Trophoblast cell (in vitro differentiated cells and primary cell): ENCODE results near the gene ZNF516.

Experiments
- DNase-seq, 2 donors: peaks; one replicate each; pipeline ENCODE4 v3.0.0-alpha.2; 2016
- H2AFZ ChIP-seq: 2 replicates; pipeline ENCODE4 v1.6.1; 2013; ENCODE audit warnings: low read length, moderate library complexity, mild to moderate bottlenecking; ENCODE audit not compliant: insufficient read depth, poor library complexity
- H2AK5ac ChIP-seq: 2 replicates; pipeline ENCODE4 v1.6.1; 2013; ENCODE audit warnings: mild to moderate bottlenecking, low read length
- H2BK120ac ChIP-seq: 2 replicates; pipeline ENCODE4 v1.6.1; 2013; ENCODE audit warnings: low read length, mild to moderate bottlenecking, moderate library complexity; ENCODE audit not compliant: insufficient read depth, poor library complexity
- H2BK12ac ChIP-seq: 2 replicates; pipeline ENCODE4 v1.6.1; 2013; ENCODE audit warnings: mild to moderate bottlenecking, low read length, moderate library complexity
- H2BK5ac ChIP-seq: 2 replicates; pipeline ENCODE4 v1.6.1; 2013; ENCODE audit warnings: low read length, low read depth, moderate library complexity, mild to moderate bottlenecking; ENCODE audit not compliant: poor library complexity
- H3K14ac ChIP-seq: 2 replicates; pipeline ENCODE4 v1.6.1; 2013; ENCODE audit warnings: mild to moderate bottlenecking, low read length
- H3K18ac ChIP-seq: 2 replicates; pipeline ENCODE4 v1.6.1; 2013; ENCODE audit warnings: mild to moderate bottlenecking, low read length
- H3K23ac ChIP-seq: 2 replicates; pipeline ENCODE4 v1.6.1; 2013; ENCODE audit warnings: low read length
- H3K27ac ChIP-seq: 2 replicates; pipeline ENCODE4 v1.5.1; 2013; ENCODE audit warnings: low read depth, mild to moderate bottlenecking, inconsistent platforms, low read length, moderate library complexity
- H3K27me3 ChIP-seq: 2 replicates; pipeline ENCODE4 v1.6.1; 2013; ENCODE audit warnings: inconsistent platforms, mild to moderate bottlenecking, low read length, moderate library complexity; ENCODE audit not compliant: insufficient read depth
- H3K36me3 ChIP-seq, 2 experiments: 1 replicate in 1 of 2; 2 replicates in 1 of 2; pipeline ENCODE4 v1.6.1; 2013; ENCODE audit warnings: low read length in 2 of 2, mild to moderate bottlenecking in 2 of 2, moderate library complexity in 1 of 2; ENCODE audit not compliant: insufficient read depth in 2 of 2, control insufficient read depth in 1 of 2
- H3K4ac ChIP-seq: 2 replicates; pipeline ENCODE4 v1.6.1; 2013; ENCODE audit warnings: low read depth, mild to moderate bottlenecking, low read length, moderate library complexity
- H3K4me1 ChIP-seq, 2 experiments: 1 replicate in 1 of 2; 2 replicates in 1 of 2; pipeline ENCODE4 v1.6.1; 2013; ENCODE audit warnings: low read length in 2 of 2, mild to moderate bottlenecking in 2 of 2, moderate library complexity in 1 of 2; ENCODE audit not compliant: insufficient read depth in 2 of 2, control insufficient read depth in 1 of 2
- H3K4me2 ChIP-seq: 2 replicates; pipeline ENCODE4 v1.6.1; 2013; ENCODE audit warnings: inconsistent platforms, mild to moderate bottlenecking, low read length, moderate library complexity
- H3K4me3 ChIP-seq: 2 replicates; pipeline ENCODE4 v1.5.1; 2013; ENCODE audit warnings: mild to moderate bottlenecking, low read depth, low read length, inconsistent platforms
- H3K79me1 ChIP-seq: one replicate; pipeline ENCODE4 v1.6.1; 2013; ENCODE audit warnings: low read length
- H3K79me2 ChIP-seq: 2 replicates; pipeline ENCODE4 v1.6.1; 2013; ENCODE audit warnings: low read length, mild to moderate bottlenecking; ENCODE audit not compliant: control insufficient read depth, insufficient read depth, poor library complexity
- H3K9ac ChIP-seq: 2 replicates; pipeline ENCODE4 v1.6.1; 2013; ENCODE audit warnings: mild to moderate bottlenecking, low read length
- H3K9me3 ChIP-seq: 2 replicates; pipeline ENCODE4 v1.6.1; 2013; ENCODE audit warnings: low read depth, mild to moderate bottlenecking, control low read depth, inconsistent platforms, low read length; ENCODE audit not compliant: insufficient read depth
- H4K12ac ChIP-seq: 2 replicates; pipeline ENCODE4 v1.6.1; 2013; ENCODE audit warnings: low read depth, mild to moderate bottlenecking, low read length, moderate library complexity
- H4K8ac ChIP-seq: 2 replicates; pipeline ENCODE4 v1.6.1; 2013; ENCODE audit warnings: low read depth, mild to moderate bottlenecking, low read length, moderate library complexity
- H4K91ac ChIP-seq: one replicate; pipeline ENCODE4 v1.6.1; 2013; ENCODE audit warnings: low read depth, mild to moderate bottlenecking, low read length, moderate library complexity
- WGBS: extraction: QIAGEN DNeasy Blood & Tissue Kit; methylation state at CpG from one replicate; pipeline ENCODE4 v1.1.7; 2013; ENCODE audit warnings: missing lambda C conversion rate; ENCODE audit not compliant: insufficient read length, insufficient coverage; ENCODE audit errors: extremely low coverage; 5-methylcytosine and 5-hydroxymethylcytosine counted together

Gene ZNF516

DNA sequence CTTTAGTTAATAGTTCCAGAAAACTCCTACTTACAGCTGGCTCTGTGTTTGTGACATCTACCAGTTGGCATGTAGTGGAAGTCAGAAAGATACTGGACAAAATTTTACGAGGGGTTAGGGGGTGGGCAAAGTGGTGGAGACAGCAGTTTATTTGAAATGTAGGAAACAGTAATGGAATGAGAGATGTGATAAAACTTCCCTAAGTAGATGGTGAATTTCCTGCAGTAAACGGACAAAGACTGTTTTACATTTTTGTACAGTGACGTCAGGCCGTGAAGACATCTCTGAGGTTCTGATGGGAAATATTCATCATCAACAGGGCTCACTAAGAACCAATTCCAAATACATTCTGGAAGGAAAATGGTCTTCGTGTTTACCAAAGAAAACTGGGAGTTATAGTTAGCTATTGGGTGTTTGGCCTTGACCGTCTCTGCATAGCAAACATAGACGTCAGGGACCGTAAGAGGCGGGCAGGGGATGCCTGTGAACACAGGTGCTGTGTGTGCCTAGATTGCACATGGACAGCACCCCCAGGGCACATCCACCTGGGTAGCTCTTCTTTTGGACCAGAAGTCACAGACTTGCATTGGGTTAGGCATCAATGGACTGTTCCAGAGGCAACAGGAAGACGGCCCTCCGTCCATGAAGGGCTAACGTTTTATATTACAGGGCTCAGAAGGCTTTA, 131.5 kb downstream of the ZNF516 start:
- H3K14ac ChIP-seq = no peak overlapping the region
- no peak overlapping the region for H4K12ac ChIP-seq
- no CpG with 5 or more reads among the region's 12 CpGs for WGBS
- H2AK5ac ChIP-seq = no peak overlapping the region
- H3K9ac ChIP-seq = no peak overlapping the region
- H3K4me3 ChIP-seq = no peak overlapping the region
- peaks cover 2% of the 10 kb centered on the region for H3K79me1 ChIP-seq
- H3K27me3 ChIP-seq = no peaks in the 10 kb centered on the region
- H3K4ac ChIP-seq = no peak overlapping the region
- H3K27ac ChIP-seq = no peak overlapping the region
- H4K8ac ChIP-seq = no peak overlapping the region
- peaks cover 2 to 6% of the 10 kb centered on the region in 2 experiments for H3K36me3 ChIP-seq
- peak in 1 of 2 donors; percentile 18 for DNase-seq
- H3K79me2 ChIP-seq = no peaks in the 10 kb centered on the region
- no peak overlapping the region for H2BK12ac ChIP-seq
- peaks cover 2 to 3% of the 10 kb centered on the region in 2 experiments for H3K4me1 ChIP-seq
- no peak overlapping the region for H3K23ac ChIP-seq
- H4K91ac ChIP-seq = no peak overlapping the region
- H2AFZ ChIP-seq = no peak overlapping the region
- H2BK120ac ChIP-seq = no peak overlapping the region
- no peak overlapping the region for H3K4me2 ChIP-seq
- H2BK5ac ChIP-seq = no peak overlapping the region
- H3K9me3 ChIP-seq = no peaks in the 10 kb centered on the region
- H3K18ac ChIP-seq = no peak overlapping the region

DNA sequence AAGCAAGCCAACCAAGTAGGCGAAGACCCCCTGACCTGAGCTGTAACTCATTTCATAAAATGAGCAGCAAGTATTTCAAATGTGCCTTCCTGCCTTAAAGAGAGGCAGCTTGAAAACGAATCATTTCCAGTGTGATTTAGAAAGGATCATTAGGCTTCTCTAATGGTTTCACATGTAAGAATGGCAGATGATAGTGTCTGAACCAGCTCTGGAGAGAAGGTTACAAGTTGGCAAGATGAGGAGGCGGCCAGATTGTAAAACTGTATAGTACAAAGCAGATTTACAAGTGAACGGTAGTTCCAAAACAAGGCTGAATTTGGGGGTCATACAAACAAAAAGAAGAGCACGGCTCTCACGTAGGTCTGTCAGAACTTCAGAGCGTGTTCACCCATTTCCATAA, 132.4 kb downstream of the ZNF516 start:
- H4K8ac ChIP-seq = no peak overlapping the region
- no peak overlapping the region for H3K27ac ChIP-seq
- no peak overlapping the region for H3K4me3 ChIP-seq
- H3K79me1 ChIP-seq = peaks cover 2% of the 10 kb centered on the region
- H3K27me3 ChIP-seq = no peaks in the 10 kb centered on the region
- no peak overlapping the region for H2AFZ ChIP-seq
- no peak overlapping the region for H3K23ac ChIP-seq
- H3K4me2 ChIP-seq = no peak overlapping the region
- H3K14ac ChIP-seq = no peak overlapping the region
- DNase-seq = no peak
- no peak overlapping the region for H3K9ac ChIP-seq
- H2BK12ac ChIP-seq = no peak overlapping the region
- H2BK120ac ChIP-seq = no peak overlapping the region
- no peak overlapping the region for H4K91ac ChIP-seq
- H3K4ac ChIP-seq = no peak overlapping the region
- WGBS = no CpG with 5 or more reads among the region's 7 CpGs
- H3K9me3 ChIP-seq = no peaks in the 10 kb centered on the region
- no peaks in the 10 kb centered on the region for H3K79me2 ChIP-seq
- H2AK5ac ChIP-seq = no peak overlapping the region
- peaks cover 2 to 3% of the 10 kb centered on the region in 2 experiments for H3K4me1 ChIP-seq
- H3K36me3 ChIP-seq = peaks cover 2 to 6% of the 10 kb centered on the region in 2 experiments
- no peak overlapping the region for H4K12ac ChIP-seq
- H3K18ac ChIP-seq = no peak overlapping the region
- no peak overlapping the region for H2BK5ac ChIP-seq

DNA sequence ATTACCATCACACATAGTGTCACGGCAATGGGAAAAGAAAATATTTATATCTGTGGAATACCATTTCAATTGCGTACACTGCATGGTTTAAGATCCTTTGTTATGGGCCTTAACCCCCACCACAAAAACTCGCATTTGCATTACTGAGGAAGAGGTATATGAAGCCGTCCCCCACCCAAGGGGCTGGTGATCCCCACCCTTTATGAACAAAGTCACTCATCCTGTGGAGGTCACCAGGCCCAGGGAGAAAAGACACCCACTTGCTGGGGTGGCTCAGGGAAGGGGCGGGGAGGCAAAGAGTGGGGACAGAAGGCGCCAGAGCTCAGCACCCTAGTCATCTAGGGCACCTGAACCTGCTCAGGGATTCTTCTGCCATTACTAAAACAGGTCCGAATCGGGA, 133.8 kb downstream of the ZNF516 start:
- no peak overlapping the region for H2AFZ ChIP-seq
- H3K79me2 ChIP-seq = no peaks in the 10 kb centered on the region

DNA sequence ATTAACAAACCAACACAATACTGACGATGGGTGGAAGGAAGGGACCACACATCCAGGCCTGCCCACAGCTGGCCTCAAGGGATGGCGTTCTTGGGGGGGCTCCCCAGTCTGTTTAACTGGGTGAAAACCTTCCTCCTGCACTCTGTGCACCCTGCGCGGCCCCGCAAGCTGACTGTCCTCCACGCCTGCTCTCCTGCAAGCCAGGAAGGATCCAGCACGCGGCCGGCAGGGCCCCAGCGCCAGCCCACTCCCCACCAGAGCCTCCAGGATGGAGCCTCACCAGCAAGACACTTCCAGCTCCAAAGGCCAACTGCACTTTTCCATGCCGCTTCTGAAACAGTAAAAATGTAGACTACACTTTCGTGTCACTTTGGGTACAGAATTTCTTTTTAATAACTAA, 135.1 kb downstream of the ZNF516 start:
- Histone ChIP-seq H3K4me2 (no peak overlapping the region), H3K14ac (no peak overlapping the region), H3K4ac (no peak overlapping the region)

More for the DNA sequence above, 133.8 kb downstream of the ZNF516 start:
- H3K18ac ChIP-seq = no peak overlapping the region
- H2BK120ac ChIP-seq = no peak overlapping the region
- DNase-seq = no peak
- H3K4ac ChIP-seq = no peak overlapping the region
- H3K23ac ChIP-seq = no peak overlapping the region
- no peak overlapping the region for H4K91ac ChIP-seq
- H3K27ac ChIP-seq = no peak overlapping the region
- H3K79me1 ChIP-seq = peaks cover 2% of the 10 kb centered on the region
- peaks cover 2 to 3% of the 10 kb centered on the region in 2 experiments for H3K4me1 ChIP-seq
- H3K9ac ChIP-seq = no peak overlapping the region
- no peaks in the 10 kb centered on the region for H3K27me3 ChIP-seq
- no peak overlapping the region for H2BK5ac ChIP-seq
- H4K12ac ChIP-seq = no peak overlapping the region
- H4K8ac ChIP-seq = no peak overlapping the region
- WGBS = no CpG with 5 or more reads among the region's 8 CpGs
- peaks cover 6% of the 10 kb centered on the region in 2 experiments for H3K36me3 ChIP-seq
- H3K14ac ChIP-seq = no peak overlapping the region
- H2AK5ac ChIP-seq = no peak overlapping the region
- no peak overlapping the region for H2BK12ac ChIP-seq
- H3K4me2 ChIP-seq = no peak overlapping the region
- H3K4me3 ChIP-seq = no peak overlapping the region
- H3K9me3 ChIP-seq = no peaks in the 10 kb centered on the region

More for the DNA sequence above, 135.1 kb downstream of the ZNF516 start:
- Histone ChIP-seq H4K12ac (no peak overlapping the region), H3K27ac (no peak overlapping the region), H2BK120ac (no peak overlapping the region), H3K27me3 (no peaks in the 10 kb centered on the region), H3K18ac (no peak overlapping the region), H2BK5ac (no peak overlapping the region), H4K8ac (no peak overlapping the region), H3K4me3 (no peak overlapping the region), H2AFZ (no peak overlapping the region), H3K9ac (no peak overlapping the region), H3K23ac (no peak overlapping the region), H2BK12ac (no peak overlapping the region), H4K91ac (no peak overlapping the region), H3K36me3 (peaks cover 6% of the 10 kb centered on the region in 2 experiments), H2AK5ac (no peak overlapping the region), H3K4me1 (peaks cover 2 to 3% of the 10 kb centered on the region in 2 experiments), H3K79me2 (no peaks in the 10 kb centered on the region), H3K9me3 (no peaks in the 10 kb centered on the region), H3K79me1 (peaks cover 2% of the 10 kb centered on the region)
- no CpG with 5 or more reads among the region's 12 CpGs for WGBS
- no peak for DNase-seq
